HEK293 (cell line): ENCODE measurements around the gene DEAF1.

Source experiments
- ZNF112 ChIP-seq: fragments of 450-650 bp; formaldehyde crosslinking; IDR thresholded peaks from 2 replicates; pipeline ENCODE4 v1.5.0; 2017; ENCODE audit warnings: missing biosample characterization, missing genetic modification characterization
- ZNF791 ChIP-seq: fragments of 450-650 bp; formaldehyde crosslinking; IDR thresholded peaks from 2 replicates; pipeline ENCODE4 v1.5.1; 2016; ENCODE audit warnings: missing biosample characterization, missing genetic modification characterization
- ZSCAN30 ChIP-seq: fragments of 450-650 bp; IDR thresholded peaks from 2 replicates; pipeline ENCODE4 v1.5.1; 2018; ENCODE audit warnings: missing biosample characterization, mild to moderate bottlenecking, missing genetic modification characterization, moderate library complexity
- TF ChIP-seq, protein P1 (sequence below): fragments of 450-650 bp; formaldehyde crosslinking; IDR thresholded peaks from 2 replicates; pipeline ENCODE4 v1.5.1; 2016; ENCODE audit warnings: missing biosample characterization, missing genetic modification characterization
- TF ChIP-seq, protein P2 (sequence below): fragments of 450-650 bp; formaldehyde crosslinking; IDR thresholded peaks from 2 replicates; pipeline ENCODE4 v1.5.1; 2016; ENCODE audit warnings: missing biosample characterization, missing genetic modification characterization

DNA sequence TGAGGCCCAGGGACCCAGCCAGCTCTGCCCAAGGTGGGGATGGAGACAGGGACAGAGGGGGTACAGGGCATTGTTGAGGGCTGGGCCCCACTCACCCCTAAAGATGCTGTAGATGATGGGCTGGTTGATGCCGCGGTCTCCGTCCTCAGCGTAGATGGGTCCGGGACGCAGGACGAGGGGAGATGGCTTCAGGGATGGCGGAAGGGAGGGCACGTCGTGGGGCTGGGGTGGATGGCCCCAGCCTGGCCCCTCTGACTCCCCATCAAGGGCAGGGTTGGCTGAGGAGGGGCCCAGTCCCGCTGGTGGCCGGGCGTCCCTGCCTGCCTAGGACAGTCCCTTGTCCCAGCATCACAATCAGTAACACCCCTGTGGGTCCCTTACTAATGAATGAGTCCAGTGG lies 74.8 kb downstream of the DEAF1 start:
- TF ChIP-seq ZNF791 (tag by site-specific recombination) (no peak), ZSCAN30 (tag by site-specific recombination) (no peak), ZNF112 (tag by site-specific recombination) (no peak)
- TF ChIP-seq, protein P1, sequence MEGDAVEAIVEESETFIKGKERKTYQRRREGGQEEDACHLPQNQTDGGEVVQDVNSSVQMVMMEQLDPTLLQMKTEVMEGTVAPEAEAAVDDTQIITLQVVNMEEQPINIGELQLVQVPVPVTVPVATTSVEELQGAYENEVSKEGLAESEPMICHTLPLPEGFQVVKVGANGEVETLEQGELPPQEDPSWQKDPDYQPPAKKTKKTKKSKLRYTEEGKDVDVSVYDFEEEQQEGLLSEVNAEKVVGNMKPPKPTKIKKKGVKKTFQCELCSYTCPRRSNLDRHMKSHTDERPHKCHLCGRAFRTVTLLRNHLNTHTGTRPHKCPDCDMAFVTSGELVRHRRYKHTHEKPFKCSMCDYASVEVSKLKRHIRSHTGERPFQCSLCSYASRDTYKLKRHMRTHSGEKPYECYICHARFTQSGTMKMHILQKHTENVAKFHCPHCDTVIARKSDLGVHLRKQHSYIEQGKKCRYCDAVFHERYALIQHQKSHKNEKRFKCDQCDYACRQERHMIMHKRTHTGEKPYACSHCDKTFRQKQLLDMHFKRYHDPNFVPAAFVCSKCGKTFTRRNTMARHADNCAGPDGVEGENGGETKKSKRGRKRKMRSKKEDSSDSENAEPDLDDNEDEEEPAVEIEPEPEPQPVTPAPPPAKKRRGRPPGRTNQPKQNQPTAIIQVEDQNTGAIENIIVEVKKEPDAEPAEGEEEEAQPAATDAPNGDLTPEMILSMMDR (tag by site-specific recombination), result no peak
- TF ChIP-seq, protein P2, sequence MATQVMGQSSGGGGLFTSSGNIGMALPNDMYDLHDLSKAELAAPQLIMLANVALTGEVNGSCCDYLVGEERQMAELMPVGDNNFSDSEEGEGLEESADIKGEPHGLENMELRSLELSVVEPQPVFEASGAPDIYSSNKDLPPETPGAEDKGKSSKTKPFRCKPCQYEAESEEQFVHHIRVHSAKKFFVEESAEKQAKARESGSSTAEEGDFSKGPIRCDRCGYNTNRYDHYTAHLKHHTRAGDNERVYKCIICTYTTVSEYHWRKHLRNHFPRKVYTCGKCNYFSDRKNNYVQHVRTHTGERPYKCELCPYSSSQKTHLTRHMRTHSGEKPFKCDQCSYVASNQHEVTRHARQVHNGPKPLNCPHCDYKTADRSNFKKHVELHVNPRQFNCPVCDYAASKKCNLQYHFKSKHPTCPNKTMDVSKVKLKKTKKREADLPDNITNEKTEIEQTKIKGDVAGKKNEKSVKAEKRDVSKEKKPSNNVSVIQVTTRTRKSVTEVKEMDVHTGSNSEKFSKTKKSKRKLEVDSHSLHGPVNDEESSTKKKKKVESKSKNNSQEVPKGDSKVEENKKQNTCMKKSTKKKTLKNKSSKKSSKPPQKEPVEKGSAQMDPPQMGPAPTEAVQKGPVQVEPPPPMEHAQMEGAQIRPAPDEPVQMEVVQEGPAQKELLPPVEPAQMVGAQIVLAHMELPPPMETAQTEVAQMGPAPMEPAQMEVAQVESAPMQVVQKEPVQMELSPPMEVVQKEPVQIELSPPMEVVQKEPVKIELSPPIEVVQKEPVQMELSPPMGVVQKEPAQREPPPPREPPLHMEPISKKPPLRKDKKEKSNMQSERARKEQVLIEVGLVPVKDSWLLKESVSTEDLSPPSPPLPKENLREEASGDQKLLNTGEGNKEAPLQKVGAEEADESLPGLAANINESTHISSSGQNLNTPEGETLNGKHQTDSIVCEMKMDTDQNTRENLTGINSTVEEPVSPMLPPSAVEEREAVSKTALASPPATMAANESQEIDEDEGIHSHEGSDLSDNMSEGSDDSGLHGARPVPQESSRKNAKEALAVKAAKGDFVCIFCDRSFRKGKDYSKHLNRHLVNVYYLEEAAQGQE, result no peak
